ENCODE measurements around the gene ATRN.

ATRN gene

GRCh38 chr20:3539311-3540107 is 68.7 kb downstream of the ATRN start:
- Histone ChIP-seq H3K27ac (ENCODE audit: low read length, poor library complexity, severe bottlenecking) (no peak overlapping the region), H3K4me3 (ENCODE audit: insufficient read depth in 1 of 2, low read depth in 1 of 2, low read length in 2 of 2) (no peak overlapping the region), H3K9me3 (ENCODE audit: control insufficient read depth, low read length) (no peaks in the 10 kb centered on the region), H2AK5ac (ENCODE audit: low read length, severe bottlenecking) (no peak overlapping the region), H4K91ac (ENCODE audit: low read length) (no peak overlapping the region), H2BK15ac (ENCODE audit: low read depth, poor library complexity, severe bottlenecking) (no peak overlapping the region), H3K9ac (ENCODE audit: low read length) (no peak overlapping the region), H3K4ac (ENCODE audit: low read depth in 1 of 2, low read length in 2 of 2) (no peak overlapping the region), H3K79me1 (replicated peaks; ENCODE audit: low read length, poor library complexity, severe bottlenecking) (peaks cover 13% of the 10 kb centered on the region), H2BK120ac (ENCODE audit: low read depth, low read length) (no peak overlapping the region), H3K27me3 (ENCODE audit: control insufficient read depth in 1 of 2, insufficient read depth in 1 of 2, low read length in 2 of 2) (no peaks in the 10 kb centered on the region), H4K8ac (ENCODE audit: low read length) (no peak overlapping the region), H3K18ac (ENCODE audit: low read depth in 1 of 2, low read length in 2 of 2) (no peak overlapping the region), H2BK12ac (ENCODE audit: low read length in 2 of 2) (no peak overlapping the region), H3K4me1 (ENCODE audit: control insufficient read depth, insufficient read depth, low read depth, low read length) (peaks cover 2% of the 10 kb centered on the region), H3K4me2 (ENCODE audit: low read length, poor library complexity, severe bottlenecking) (no peak overlapping the region), H2BK5ac (ENCODE audit: low read depth, low read length, poor library complexity, severe bottlenecking) (no peak overlapping the region), H2AFZ (ENCODE audit: low read depth, low read length) (no peak overlapping the region), H3K23ac (ENCODE audit: low read length in 2 of 2) (no peak overlapping the region), H3K14ac (ENCODE audit: low read length in 2 of 2) (no peak overlapping the region), H3K36me3 (ENCODE audit: control insufficient read depth in 1 of 2, insufficient read depth in 2 of 2, low read depth in 1 of 2, low read length in 2 of 2) (peaks cover 0 to 17% of the 10 kb centered on the region in 2 experiments)
- DNase-seq, result no peak
- WGBS, result 67% methylated on average over 2 of the region's 3 CpGs

DNA sequence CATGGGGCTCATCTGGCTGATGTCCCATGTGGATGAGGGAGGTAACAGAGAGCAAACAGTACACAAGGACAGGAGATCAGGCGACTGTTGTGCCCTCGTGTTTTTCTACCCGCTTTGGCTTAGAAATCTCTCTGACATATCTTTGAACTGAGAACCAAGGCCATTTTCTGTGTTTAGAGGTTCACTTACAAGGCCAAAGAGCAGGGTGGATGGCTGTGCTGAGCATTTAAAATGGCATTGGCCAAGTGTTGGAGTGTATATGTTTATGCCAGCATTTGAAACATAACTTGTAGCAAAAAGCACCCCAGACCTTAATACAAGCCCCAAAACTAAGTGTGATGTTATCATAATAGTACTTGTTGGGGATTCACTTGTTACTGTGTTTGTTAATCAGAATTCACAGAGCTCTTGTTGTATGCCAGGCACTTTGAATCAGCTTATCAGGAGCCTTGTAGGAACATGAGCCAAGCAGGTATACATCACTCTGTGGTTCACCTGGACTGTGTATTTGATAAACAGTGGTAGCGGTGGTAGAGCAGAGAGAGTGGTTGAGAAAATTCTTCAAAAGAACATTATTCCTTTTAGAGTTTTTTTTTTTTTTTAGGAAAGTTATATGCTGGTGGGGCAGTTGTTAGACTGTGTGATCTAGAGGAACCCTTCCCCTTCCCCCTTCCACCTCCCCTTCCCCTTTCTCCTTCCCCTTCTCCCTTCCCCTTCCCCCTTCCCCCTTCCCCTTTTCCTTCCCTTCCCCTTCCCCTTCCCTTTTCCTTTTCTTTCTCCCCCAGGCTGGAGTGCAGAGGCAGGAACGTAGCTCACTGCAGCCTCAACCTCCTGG is 71.3 kb downstream of the ATRN start:
- Histone ChIP-seq H3K23ac (ENCODE audit: low read length in 2 of 2) (no peak overlapping the region), H4K91ac (ENCODE audit: low read length) (no peak overlapping the region), H3K9ac (ENCODE audit: low read length) (no peak overlapping the region), H2BK120ac (ENCODE audit: low read depth, low read length) (no peak overlapping the region), H4K8ac (ENCODE audit: low read length) (no peak overlapping the region), H2BK12ac (ENCODE audit: low read length in 2 of 2) (no peak overlapping the region), H3K27ac (ENCODE audit: low read length, poor library complexity, severe bottlenecking) (no peak overlapping the region), H3K4me3 (ENCODE audit: insufficient read depth in 1 of 2, low read depth in 1 of 2, low read length in 2 of 2) (no peak overlapping the region), H2AFZ (ENCODE audit: low read depth, low read length) (no peak overlapping the region), H2BK5ac (ENCODE audit: low read depth, low read length, poor library complexity, severe bottlenecking) (no peak overlapping the region), H2BK15ac (ENCODE audit: low read depth, poor library complexity, severe bottlenecking) (no peak overlapping the region), H3K4me1 (ENCODE audit: control insufficient read depth, insufficient read depth, low read depth, low read length) (peaks cover 2% of the 10 kb centered on the region), H3K9me3 (ENCODE audit: control insufficient read depth, low read length) (no peaks in the 10 kb centered on the region), H3K36me3 (ENCODE audit: control insufficient read depth in 1 of 2, insufficient read depth in 2 of 2, low read depth in 1 of 2, low read length in 2 of 2) (peaks cover 0 to 24% of the 10 kb centered on the region in 2 experiments), H3K4ac (ENCODE audit: low read depth in 1 of 2, low read length in 2 of 2) (no peak overlapping the region), H3K79me1 (replicated peaks; ENCODE audit: low read length, poor library complexity, severe bottlenecking) (peaks cover 11% of the 10 kb centered on the region), H3K18ac (ENCODE audit: low read depth in 1 of 2, low read length in 2 of 2) (no peak overlapping the region), H3K27me3 (ENCODE audit: control insufficient read depth in 1 of 2, insufficient read depth in 1 of 2, low read length in 2 of 2) (no peaks in the 10 kb centered on the region), H2AK5ac (ENCODE audit: low read length, severe bottlenecking) (no peak overlapping the region), H3K14ac (ENCODE audit: low read length in 2 of 2) (no peak overlapping the region), H3K4me2 (ENCODE audit: low read length, poor library complexity, severe bottlenecking) (no peak overlapping the region)
- DNase-seq, result no peak
- WGBS, result 100% methylated on average over 4 of the region's 5 CpGs

- no peak overlapping the region for H3K18ac ChIP-seq (ENCODE audit: low read depth in 1 of 2, low read length in 2 of 2)
- H3K4ac ChIP-seq (ENCODE audit: low read depth in 1 of 2, low read length in 2 of 2), result no peak overlapping the region
- WGBS, result 95% methylated on average over 6 of the region's 6 CpGs
- no peak overlapping the region for H4K91ac ChIP-seq (ENCODE audit: low read length)
- no peak for DNase-seq
- H3K27me3 ChIP-seq (ENCODE audit: control insufficient read depth in 1 of 2, insufficient read depth in 1 of 2, low read length in 2 of 2), result no peaks in the 10 kb centered on the region
- peaks cover 2% of the 10 kb centered on the region for H3K4me1 ChIP-seq (ENCODE audit: control insufficient read depth, insufficient read depth, low read depth, low read length)
- H3K36me3 ChIP-seq (ENCODE audit: control insufficient read depth in 1 of 2, insufficient read depth in 2 of 2, low read depth in 1 of 2, low read length in 2 of 2), result peaks cover 0 to 34% of the 10 kb centered on the region in 2 experiments
- no peak overlapping the region for H3K4me2 ChIP-seq (ENCODE audit: low read length, poor library complexity, severe bottlenecking)
- no peak overlapping the region for H2BK120ac ChIP-seq (ENCODE audit: low read depth, low read length)
- no peak overlapping the region for H3K14ac ChIP-seq (ENCODE audit: low read length in 2 of 2)
- no peaks in the 10 kb centered on the region for H3K9me3 ChIP-seq (ENCODE audit: control insufficient read depth, low read length)
- H2BK5ac ChIP-seq (ENCODE audit: low read depth, low read length, poor library complexity, severe bottlenecking), result no peak overlapping the region
- H3K4me3 ChIP-seq (ENCODE audit: insufficient read depth in 1 of 2, low read depth in 1 of 2, low read length in 2 of 2), result no peak overlapping the region
- H3K23ac ChIP-seq (ENCODE audit: low read length in 2 of 2), result no peak overlapping the region
- peaks cover 7% of the 10 kb centered on the region for H3K79me1 ChIP-seq (replicated peaks; ENCODE audit: low read length, poor library complexity, severe bottlenecking)
- H2BK12ac ChIP-seq (ENCODE audit: low read length in 2 of 2), result no peak overlapping the region
- no peak overlapping the region for H2BK15ac ChIP-seq (ENCODE audit: low read depth, poor library complexity, severe bottlenecking)
- H3K9ac ChIP-seq (ENCODE audit: low read length), result no peak overlapping the region
- no peak overlapping the region for H2AK5ac ChIP-seq (ENCODE audit: low read length, severe bottlenecking)
- H3K27ac ChIP-seq (ENCODE audit: low read length, poor library complexity, severe bottlenecking), result no peak overlapping the region
- H4K8ac ChIP-seq (ENCODE audit: low read length), result no peak overlapping the region
- H2AFZ ChIP-seq (ENCODE audit: low read depth, low read length), result no peak overlapping the region
Measured at GRCh38 chr20:3543901-3544507, 73.2 kb downstream of the ATRN start.

GRCh38 chr20:3545401-3545925 is 74.6 kb downstream of the ATRN start:
- Histone ChIP-seq H3K79me1 (replicated peaks; ENCODE audit: low read length, poor library complexity, severe bottlenecking) (peaks cover 4% of the 10 kb centered on the region), H4K91ac (ENCODE audit: low read length) (no peak overlapping the region), H2AFZ (ENCODE audit: low read depth, low read length) (no peak overlapping the region), H3K4me3 (ENCODE audit: insufficient read depth in 1 of 2, low read depth in 1 of 2, low read length in 2 of 2) (no peak overlapping the region), H3K4ac (ENCODE audit: low read depth in 1 of 2, low read length in 2 of 2) (no peak overlapping the region), H4K8ac (ENCODE audit: low read length) (no peak overlapping the region), H3K18ac (ENCODE audit: low read depth in 1 of 2, low read length in 2 of 2) (no peak overlapping the region), H2BK15ac (ENCODE audit: low read depth, poor library complexity, severe bottlenecking) (no peak overlapping the region), H2BK120ac (ENCODE audit: low read depth, low read length) (no peak overlapping the region), H3K27me3 (ENCODE audit: control insufficient read depth in 1 of 2, insufficient read depth in 1 of 2, low read length in 2 of 2) (no peaks in the 10 kb centered on the region), H3K9me3 (ENCODE audit: control insufficient read depth, low read length) (no peaks in the 10 kb centered on the region), H3K9ac (ENCODE audit: low read length) (no peak overlapping the region), H3K36me3 (ENCODE audit: control insufficient read depth in 1 of 2, insufficient read depth in 2 of 2, low read depth in 1 of 2, low read length in 2 of 2) (peaks cover 0 to 45% of the 10 kb centered on the region in 2 experiments), H3K14ac (ENCODE audit: low read length in 2 of 2) (no peak overlapping the region), H2BK5ac (ENCODE audit: low read depth, low read length, poor library complexity, severe bottlenecking) (no peak overlapping the region), H2BK12ac (ENCODE audit: low read length in 2 of 2) (no peak overlapping the region), H2AK5ac (ENCODE audit: low read length, severe bottlenecking) (no peak overlapping the region), H3K4me2 (ENCODE audit: low read length, poor library complexity, severe bottlenecking) (no peak overlapping the region), H3K4me1 (ENCODE audit: control insufficient read depth, insufficient read depth, low read depth, low read length) (peaks cover 2% of the 10 kb centered on the region), H3K23ac (ENCODE audit: low read length in 2 of 2) (no peak overlapping the region), H3K27ac (ENCODE audit: low read length, poor library complexity, severe bottlenecking) (no peak overlapping the region)
- no peak for DNase-seq
- WGBS, result 88% methylated on average over 1 of the region's 1 CpG

Measured in mesenchymal stem cell (in vitro differentiated cells and primary cell).